GM18511 (cell line): Measurements from ENCODE around the gene RCCD1.
"Not testable (repeated sequence)": the region's sequence is repeated elsewhere in the genome, so short reads cannot be mapped to it uniquely, and the experiment has no call there.

Experiments
- ATAC-seq: cut with Tn5 transposase; IDR thresholded peaks from one replicate; pipeline ENCODE4 v1.9.1; 2021; ENCODE audit warnings: mild to moderate bottlenecking, moderate library complexity; ENCODE audit not compliant: unreplicated experiment

Gene RCCD1, protein sequence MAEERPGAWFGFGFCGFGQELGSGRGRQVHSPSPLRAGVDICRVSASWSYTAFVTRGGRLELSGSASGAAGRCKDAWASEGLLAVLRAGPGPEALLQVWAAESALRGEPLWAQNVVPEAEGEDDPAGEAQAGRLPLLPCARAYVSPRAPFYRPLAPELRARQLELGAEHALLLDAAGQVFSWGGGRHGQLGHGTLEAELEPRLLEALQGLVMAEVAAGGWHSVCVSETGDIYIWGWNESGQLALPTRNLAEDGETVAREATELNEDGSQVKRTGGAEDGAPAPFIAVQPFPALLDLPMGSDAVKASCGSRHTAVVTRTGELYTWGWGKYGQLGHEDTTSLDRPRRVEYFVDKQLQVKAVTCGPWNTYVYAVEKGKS

GRCh38 chr15:90954712-90955623 is at the start of gene RCCD1:
Gene RCCD1 (plus strand): TSS chr15:90954884. CDS start chr15:90956735, 1,851 bp downstream.
- peak; percentile 96 for ATAC-seq

GRCh38 chr15:90905306-90906180 is 49.1 kb upstream of the RCCD1 start:
- ATAC-seq = no peak

DNA sequence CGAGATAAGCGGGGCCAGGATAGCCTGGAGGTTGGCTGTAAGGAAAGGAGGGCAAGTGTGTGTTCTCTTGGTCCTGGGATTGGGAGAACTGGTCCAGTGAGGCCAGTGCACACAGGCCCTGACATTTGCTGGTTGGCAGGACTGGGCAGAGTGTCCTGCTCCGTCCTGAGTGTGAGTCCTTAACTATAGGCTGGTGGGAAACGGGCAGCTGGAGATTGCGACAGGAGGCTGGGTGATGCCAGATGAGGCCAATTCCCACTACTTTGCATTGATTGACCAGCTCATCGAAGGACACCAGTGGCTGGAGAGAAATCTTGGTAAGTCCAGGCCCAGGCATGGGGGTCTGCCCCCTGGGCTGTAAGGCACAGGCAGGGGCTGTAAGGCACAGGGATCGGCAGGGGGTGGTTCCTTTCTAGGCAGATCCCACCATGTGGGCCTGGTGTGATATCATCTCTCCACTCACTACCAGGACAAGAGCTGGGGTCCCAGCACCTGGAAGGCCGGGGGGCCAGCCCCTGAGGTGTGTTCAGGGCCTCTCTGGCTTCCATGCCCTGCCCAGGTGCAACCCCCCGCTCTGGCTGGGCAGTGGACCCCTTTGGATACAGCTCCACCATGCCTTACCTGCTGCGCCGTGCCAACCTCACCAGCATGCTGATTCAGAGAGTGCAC is 48.4 kb upstream of the RCCD1 start:
- no peak for ATAC-seq

DNA sequence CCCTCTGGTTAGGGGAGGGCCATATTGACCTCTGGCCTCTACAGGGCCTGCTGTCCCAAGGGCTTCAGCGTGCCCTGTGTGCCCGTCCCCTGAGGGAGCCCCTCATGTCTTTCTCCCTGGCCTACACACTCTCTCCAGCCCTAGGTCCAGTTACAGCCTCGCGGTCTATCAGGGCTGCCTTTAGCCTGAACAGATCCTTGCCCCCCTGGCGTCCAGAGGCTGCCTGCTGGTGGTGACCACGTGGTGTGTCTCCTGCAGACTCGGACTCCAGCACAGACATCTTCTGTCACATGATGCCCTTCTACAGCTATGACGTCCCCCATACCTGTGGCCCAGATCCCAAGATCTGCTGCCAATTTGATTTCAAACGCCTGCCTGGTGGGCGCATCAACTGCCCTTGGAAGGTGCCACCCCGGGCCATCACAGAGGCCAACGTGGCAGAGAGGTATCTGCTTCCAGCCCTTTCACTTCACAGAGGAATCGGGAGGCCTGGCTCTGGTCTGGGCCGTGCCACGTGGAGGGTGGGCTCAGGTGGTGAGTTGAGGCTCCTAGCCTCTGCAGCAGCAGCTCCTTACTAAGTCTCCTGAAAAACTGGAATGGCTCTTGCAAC is 47.5 kb upstream of the RCCD1 start:
- no peak for ATAC-seq

DNA sequence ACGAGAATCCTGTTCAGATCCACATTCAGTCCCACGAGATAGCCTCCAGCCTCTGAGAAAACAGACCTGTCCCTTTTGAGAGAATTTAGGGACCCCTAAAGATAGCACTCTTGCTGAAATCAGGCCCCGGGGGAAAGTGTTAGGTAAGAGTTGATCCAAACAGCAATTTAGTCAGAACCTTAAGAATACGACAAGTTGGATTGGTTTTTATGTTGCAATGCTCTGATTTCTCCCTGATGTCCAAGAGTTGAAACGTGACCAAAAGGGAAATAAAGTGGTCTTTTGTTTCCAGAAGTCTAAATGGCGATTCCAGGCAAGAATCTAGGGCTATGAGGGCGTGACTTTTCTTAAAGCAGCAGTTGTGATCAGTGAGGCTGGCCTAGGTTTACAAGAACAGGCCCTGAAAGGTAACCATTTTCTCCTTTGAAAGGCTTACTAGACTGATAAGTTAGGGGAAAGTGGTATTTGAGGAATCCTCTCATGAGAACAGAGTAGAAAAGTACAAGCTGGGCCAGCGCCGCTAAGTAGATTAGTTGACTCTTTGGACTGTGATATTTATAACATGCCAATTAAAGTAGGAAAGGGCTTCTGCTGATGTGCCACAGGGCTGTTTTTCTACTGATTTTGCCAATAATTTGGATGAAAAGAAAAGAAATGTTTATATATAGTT is 46.7 kb upstream of the RCCD1 start:
- no peak for ATAC-seq

DNA sequence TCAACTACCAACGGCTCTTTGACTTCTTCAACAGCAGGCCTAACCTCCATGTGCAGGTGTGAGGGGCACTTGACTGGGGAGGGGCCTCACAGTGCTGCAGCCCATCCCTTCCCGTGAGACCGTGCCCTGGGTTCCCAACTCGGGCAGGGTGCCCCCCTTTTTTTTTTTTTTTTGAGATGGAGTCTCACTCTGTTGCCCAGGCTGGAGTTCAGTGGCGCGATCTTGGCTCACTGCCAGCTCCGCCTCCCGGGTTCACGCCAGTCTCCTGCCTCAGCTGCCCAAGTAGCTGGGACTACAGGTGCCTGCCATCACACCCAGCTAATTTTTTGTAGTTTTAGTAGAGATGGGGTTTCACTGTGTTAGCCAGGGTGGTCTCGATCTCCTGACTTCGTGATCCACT is 45.2 kb upstream of the RCCD1 start:
- ATAC-seq = not testable (repeated sequence)

GRCh38 chr15:90909976-90910375 is 44.7 kb upstream of the RCCD1 start:
- no peak for ATAC-seq

GRCh38 chr15:90910441-90911301 is 44.0 kb upstream of the RCCD1 start:
- no peak for ATAC-seq

GRCh38 chr15:90911302-90911623 is 43.4 kb upstream of the RCCD1 start:
- ATAC-seq = no peak

DNA sequence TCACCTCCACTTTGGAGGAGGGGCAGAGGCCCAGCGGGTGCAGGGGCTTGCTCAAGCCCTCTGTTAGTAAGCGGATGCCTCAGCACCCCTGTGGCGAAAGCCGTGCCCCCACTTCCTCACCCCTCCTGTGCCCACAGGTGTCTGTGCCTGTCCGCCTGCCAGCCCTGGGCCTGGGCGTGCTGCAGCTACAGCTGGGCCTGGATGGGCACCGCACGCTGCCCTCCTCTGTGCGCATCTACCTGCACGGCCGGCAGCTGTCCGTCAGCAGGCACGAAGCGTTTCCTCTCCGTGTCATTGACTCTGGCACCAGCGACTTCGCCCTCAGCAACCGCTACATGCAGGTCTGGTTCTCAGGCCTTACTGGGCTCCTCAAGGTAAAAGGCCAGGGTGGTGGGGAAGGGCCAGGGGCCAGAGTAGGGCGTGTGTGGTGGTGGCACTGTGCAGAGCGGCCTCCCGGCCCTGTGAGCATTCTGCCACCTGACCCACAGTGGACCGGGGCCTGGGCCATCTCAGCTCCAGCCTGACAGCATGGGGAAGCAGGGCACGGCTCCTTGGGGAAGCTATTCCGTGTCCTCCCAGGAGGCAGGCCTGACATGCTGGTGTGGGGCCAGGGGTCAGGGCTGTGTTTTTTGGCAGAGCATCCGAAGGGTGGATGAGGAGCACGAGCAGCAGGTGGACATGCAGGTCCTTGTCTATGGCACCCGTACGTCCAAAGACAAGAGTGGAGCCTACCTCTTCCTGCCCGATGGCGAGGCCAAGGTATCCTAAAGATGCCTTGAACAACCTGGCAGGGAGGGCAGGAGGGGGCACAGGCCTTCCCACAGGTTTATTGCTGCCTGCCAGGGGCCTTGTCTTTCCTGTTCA is 42.5 kb upstream of the RCCD1 start:
- ATAC-seq = no peak

- ATAC-seq = no peak
Measured at GRCh38 chr15:90912770-90913075, 42.0 kb upstream of the RCCD1 start.

DNA sequence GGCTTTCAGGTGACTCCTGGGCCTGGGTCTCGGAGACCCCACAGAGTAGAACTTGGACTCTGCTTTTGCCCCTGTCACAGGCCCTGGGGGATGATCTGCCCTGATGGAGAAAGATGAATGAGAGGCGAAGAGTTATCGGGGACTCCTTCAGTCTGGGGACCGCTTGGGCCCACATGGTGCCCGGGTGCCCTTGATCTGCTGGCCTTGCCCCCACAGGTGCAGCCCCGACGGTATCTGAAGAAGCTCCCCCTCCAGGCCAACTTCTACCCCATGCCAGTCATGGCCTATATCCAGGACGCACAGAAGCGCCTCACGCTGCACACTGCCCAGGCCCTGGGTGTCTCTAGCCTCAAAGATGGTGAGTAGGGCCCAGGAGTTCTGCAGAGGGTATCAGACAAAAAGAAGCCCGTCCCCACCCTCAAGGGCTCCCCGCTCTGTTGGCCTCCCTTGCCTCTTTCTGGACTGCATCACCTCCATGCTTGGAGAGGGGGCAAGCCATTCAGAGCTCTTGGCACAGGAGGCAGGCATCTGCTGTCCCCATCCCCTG is 41.2 kb upstream of the RCCD1 start:
- ATAC-seq = no peak

DNA sequence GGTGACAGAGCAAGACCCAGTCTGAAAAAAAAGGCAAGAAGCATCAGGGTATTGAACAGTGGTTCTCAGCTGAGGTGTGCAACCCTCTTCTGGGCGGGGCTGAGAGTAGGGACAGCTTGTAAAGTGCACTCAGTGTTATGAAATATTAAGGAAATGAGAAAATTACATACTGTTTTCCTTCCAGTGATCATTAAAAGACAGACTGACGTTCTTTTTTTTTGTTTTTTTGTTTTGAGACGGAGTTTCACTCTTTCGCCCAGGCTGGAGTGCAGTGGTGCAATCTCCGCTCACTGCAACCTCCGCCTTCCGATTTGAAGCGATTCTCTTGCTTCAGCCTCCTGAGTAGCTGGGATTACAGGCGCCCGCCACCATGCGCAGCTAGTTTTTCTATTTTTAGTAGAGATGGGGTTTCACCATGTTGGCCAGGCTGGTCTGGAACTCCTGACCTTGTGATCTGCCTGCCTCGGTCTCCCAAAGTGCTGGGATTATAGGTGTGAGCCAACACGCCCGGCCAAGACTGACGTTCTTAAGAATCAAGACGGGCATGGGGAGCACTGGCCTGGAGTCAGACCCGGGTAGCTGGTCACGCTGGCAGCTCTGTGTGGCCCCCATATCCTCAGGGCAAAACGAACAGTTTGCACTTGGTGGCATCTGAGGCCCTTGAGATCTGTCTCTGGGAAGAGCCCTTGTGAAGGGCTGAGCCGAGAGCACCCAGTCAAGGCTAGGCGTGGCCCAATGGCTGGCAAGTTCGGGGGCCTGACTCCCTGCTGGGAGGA is 40.2 kb upstream of the RCCD1 start:
- no peak for ATAC-seq

DNA sequence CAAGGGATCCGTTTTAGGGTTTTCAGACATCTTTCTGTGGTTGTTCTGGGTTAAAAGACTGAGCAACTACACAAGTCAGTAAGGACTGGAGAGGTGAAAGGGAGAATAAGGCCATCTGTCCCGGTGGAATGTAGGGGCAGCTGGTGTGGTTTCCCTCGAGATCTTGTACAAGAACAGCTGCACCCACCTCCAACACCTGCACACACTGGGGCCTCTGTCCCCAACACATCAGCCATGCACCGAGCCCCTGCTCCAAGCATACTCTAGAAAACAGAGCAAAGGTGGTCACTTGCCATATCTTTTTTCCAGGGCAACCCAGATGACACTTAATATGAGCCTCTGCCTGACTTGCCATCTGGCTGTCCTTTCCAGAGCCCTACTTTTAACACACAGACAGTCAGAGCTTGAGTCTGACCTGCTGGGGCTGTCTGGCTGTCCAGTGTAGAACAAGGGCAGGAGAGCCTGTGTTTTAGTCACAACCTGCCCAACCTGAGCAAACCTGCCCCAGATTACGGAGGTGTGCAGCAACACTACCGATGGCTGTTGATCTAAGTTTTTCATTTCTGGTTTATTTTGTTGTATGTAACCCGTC is 39.4 kb upstream of the RCCD1 start:
- ATAC-seq = no peak

DNA sequence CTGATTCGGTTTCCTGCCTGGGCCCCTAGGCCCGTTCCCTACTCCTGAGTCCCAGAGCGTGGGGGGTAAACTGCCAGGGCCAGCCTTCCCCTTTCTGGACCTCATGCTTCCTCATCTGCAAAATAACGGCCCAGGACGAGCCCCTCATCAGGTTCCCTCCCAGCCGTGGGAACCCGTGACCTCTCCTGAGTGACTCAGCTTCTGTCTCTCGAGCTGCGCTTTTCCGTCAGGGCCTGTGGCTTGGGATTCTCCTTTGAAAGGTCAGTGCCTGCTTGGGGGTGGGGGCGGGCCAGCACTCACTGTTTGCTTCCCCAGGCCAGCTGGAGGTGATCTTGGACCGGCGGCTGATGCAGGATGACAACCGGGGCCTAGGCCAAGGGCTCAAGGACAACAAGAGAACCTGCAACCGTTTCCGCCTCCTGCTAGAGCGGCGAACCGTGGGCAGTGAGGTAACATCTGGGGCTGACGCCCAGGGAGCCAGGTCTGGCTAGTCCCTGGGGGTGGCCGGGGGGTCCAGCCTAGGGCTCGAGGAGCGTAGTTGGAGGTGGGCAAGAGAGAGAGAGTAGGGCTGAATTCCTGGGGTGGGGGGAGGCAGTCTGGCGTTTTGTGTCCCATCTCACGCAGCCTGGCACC is 38.8 kb upstream of the RCCD1 start:
- no peak for ATAC-seq

DNA sequence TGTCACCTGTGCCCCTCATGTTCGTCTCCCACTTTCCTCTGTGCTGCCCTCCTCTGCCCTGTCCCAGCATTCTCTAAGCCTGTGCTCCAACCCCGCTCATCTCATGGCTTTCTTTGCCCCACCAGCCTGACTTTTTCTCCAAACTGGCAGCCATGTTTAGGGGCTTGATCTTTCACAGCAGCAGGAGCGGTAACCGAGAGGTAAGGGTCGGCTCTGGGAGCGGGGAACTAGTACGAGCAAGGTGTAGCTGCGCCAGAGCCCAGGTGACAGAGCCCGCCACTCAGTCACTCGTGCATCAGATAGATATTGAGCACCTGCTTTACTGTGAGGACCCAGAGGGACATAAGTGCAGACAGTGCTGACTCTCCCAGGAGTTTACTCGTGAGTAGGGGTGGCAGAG is 38.2 kb upstream of the RCCD1 start:
- no peak for ATAC-seq
